ENCODE data around the gene PIGR. TPM values are rescaled to one million over a fixed set of nuclear protein-coding genes. Genes with fewer than 3 reads are reported as not detected.

The PIGR gene
- total and polyA plus RNA-seq, 2 donors (not counting 3 experiments of a cell fraction or from before 2014, with no cell fraction given), result not detected

- intact Hi-C loops (cut with micrococcal nuclease), result no loop called here
- TF ChIP-seq FOS (IDR thresholded peaks at IDR 0.05; ENCODE audit: borderline replicate concordance, insufficient read depth, low read length), result no peak
- TF ChIP-seq POLR2A (IDR thresholded peaks at IDR 0.05; ENCODE audit: low read depth, low read length), result no peak
- H3K4me2 ChIP-seq (ENCODE audit: insufficient read depth, low read length), result no peak overlapping the region
- DNase-seq (ENCODE audit: low read depth, low spot score) (no peak), FAIRE-seq (no peak)
- H3K27me3 ChIP-seq (ENCODE audit: control insufficient read depth in 2 of 2, insufficient read depth in 2 of 2, low read length in 2 of 2), result peaks cover 3 to 5% of the 10 kb centered on the region in 2 experiments
- no peaks in the 10 kb centered on the region for H3K36me3 ChIP-seq (ENCODE audit: control insufficient read depth in 2 of 2, extremely low read depth in 1 of 2, insufficient read depth in 2 of 2, low read length in 2 of 2)
- H3K4me3 ChIP-seq (replicated peaks in 1 of 3; ENCODE audit: insufficient read depth in 1 of 3, low read depth in 1 of 3, low read length in 3 of 3), result no peak overlapping the region
- H3K27ac ChIP-seq (ENCODE audit: insufficient read depth, low read depth, low read length), result no peak overlapping the region
- no peaks in the 10 kb centered on the region for H4K20me1 ChIP-seq (replicated peaks; ENCODE audit: control insufficient read depth, extremely low read depth, insufficient read depth, low read length)
- POLR2A ChIA-PET, result no interaction called here
- no peaks in the 10 kb centered on the region for H3K79me2 ChIP-seq (ENCODE audit: control insufficient read depth, insufficient read depth, low read length)
- no peaks in the 10 kb centered on the region for H3K4me1 ChIP-seq (ENCODE audit: control insufficient read depth, extremely low read depth, insufficient read depth, low read length)
- BruUV-seq (replicated peaks), result no TSS peak
- dilution Hi-C loops (cut with MboI; ENCODE audit: extremely low pct_ligation_motif_present, low sequenced_read_pairs), result no loop called here
- no peak overlapping the region for H2AFZ ChIP-seq (ENCODE audit: low read depth, low read length)
- H3K9me1 ChIP-seq (replicated peaks; ENCODE audit: control insufficient read depth, extremely low read depth, insufficient read depth, low read length), result no peaks in the 10 kb centered on the region
- H3K9ac ChIP-seq (replicated peaks; ENCODE audit: extremely low read depth, insufficient read depth, low read length), result no peak overlapping the region
- H3K9me3 ChIP-seq (replicated peaks; ENCODE audit: control insufficient read depth, insufficient read depth, low read length), result no peaks in the 10 kb centered on the region
- CTCF ChIA-PET, result interaction anchor here (0.8 kb wide), 1 partner anchor 20 kb away, joined by 3 read pairs; no protein-coding TSS in a partner anchor
Observed at GRCh38 chr1:206892351-206892984, 53.8 kb downstream of the PIGR start.

- Histone ChIP-seq H4K20me1 (replicated peaks; ENCODE audit: control insufficient read depth, extremely low read depth, insufficient read depth, low read length) (no peaks in the 10 kb centered on the region), H3K9me1 (replicated peaks; ENCODE audit: control insufficient read depth, extremely low read depth, insufficient read depth, low read length) (no peaks in the 10 kb centered on the region), H2AFZ (ENCODE audit: low read depth, low read length) (no peak overlapping the region), H3K27me3 (ENCODE audit: control insufficient read depth in 2 of 2, insufficient read depth in 2 of 2, low read length in 2 of 2) (peaks cover 4 to 6% of the 10 kb centered on the region in 2 experiments), H3K4me1 (ENCODE audit: control insufficient read depth, extremely low read depth, insufficient read depth, low read length) (no peaks in the 10 kb centered on the region), H3K9me3 (replicated peaks; ENCODE audit: control insufficient read depth, insufficient read depth, low read length) (no peaks in the 10 kb centered on the region), H3K9ac (replicated peaks; ENCODE audit: extremely low read depth, insufficient read depth, low read length) (no peak overlapping the region), H3K27ac (ENCODE audit: insufficient read depth, low read depth, low read length) (no peak overlapping the region), H3K4me3 (replicated peaks in 1 of 3; ENCODE audit: insufficient read depth in 1 of 3, low read depth in 1 of 3, low read length in 3 of 3) (no peak overlapping the region), H3K79me2 (ENCODE audit: control insufficient read depth, insufficient read depth, low read length) (no peaks in the 10 kb centered on the region), H3K36me3 (ENCODE audit: control insufficient read depth in 2 of 2, extremely low read depth in 1 of 2, insufficient read depth in 2 of 2, low read length in 2 of 2) (no peaks in the 10 kb centered on the region), H3K4me2 (ENCODE audit: insufficient read depth, low read length) (no peak overlapping the region)
- DNase-seq (ENCODE audit: low read depth, low spot score) (no peak), FAIRE-seq (no peak)
- BruUV-seq (replicated peaks), result no TSS peak
- TF ChIP-seq JUN (IDR thresholded peaks at IDR 0.05; ENCODE audit: borderline replicate concordance, insufficient read depth, insufficient read length, low read depth), result no peak
- no peak for TF ChIP-seq MYC (IDR thresholded peaks at IDR 0.05; ENCODE audit: low read depth, low read length)
- TF ChIP-seq FOS (IDR thresholded peaks at IDR 0.05; ENCODE audit: borderline replicate concordance, insufficient read depth, low read length), result no peak
- no peak for TF ChIP-seq MAX (IDR thresholded peaks at IDR 0.05; ENCODE audit: insufficient read depth, insufficient read length)
- no peak for TF ChIP-seq EZH2 (IDR thresholded peaks at IDR 0.05; ENCODE audit: borderline replicate concordance, low read depth, low read length, severe bottlenecking)
- TF ChIP-seq POLR2A (IDR thresholded peaks at IDR 0.05; ENCODE audit: low read depth, low read length), result no peak
- TF ChIP-seq POLR2AphosphoS5 (IDR thresholded peaks at IDR 0.05; ENCODE audit: insufficient read depth, low read depth, low read length), result no peak
- TF ChIP-seq GATA2 (IDR thresholded peaks at IDR 0.05; ENCODE audit: insufficient read depth, insufficient read length, low read depth, low read length), result no peak
- no peak for TF ChIP-seq CTCF (IDR thresholded peaks at IDR 0.05; ENCODE audit: extremely low read depth in 1 of 2, insufficient read depth in 1 of 2, low read depth in 1 of 2, low read length in 2 of 2)
- POLR2A ChIA-PET, result no interaction called here
- CTCF ChIA-PET, result no interaction called here
- intact Hi-C loops (cut with micrococcal nuclease), result no loop called here
- dilution Hi-C loops (cut with MboI; ENCODE audit: extremely low pct_ligation_motif_present, low sequenced_read_pairs), result no loop called here
Observed at GRCh38 chr1:206891412-206891811, 54.9 kb downstream of the PIGR start.

All from endothelial cell of umbilical vein (primary cell).